ENCODE measurements around the gene PCGF1.

The PCGF1 gene

DNA sequence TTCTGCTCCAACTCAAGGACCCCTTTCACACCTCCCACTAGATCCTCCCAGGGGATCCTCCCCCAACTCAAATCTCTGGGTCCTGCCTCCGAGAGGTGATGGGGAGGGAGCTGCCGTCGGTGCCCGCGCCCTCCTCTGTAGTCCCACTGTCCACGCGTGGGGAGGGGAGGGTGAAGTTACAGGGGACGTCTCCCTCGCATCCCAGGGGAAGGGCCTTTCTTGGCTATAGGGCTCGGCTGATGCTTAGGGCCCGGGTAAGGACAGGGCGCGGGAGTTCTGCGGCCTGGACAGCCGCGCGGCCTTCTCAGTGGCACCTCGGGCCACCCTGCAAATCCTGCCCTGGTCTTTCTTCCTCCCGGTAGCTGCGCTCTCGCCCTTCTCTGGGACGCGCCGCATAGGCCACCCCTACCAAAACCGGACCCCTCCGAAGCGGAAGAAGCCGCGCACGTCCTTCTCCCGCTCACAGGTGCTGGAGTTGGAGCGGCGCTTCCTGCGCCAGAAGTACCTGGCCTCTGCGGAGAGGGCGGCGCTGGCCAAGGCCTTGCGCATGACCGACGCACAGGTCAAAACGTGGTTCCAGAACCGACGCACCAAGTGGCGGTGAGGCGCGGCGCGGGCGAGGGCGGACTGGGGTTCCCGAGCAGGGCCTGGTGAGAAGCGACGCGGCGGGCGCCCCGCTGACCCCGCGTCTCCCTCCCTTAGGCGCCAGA is 7.9 kb upstream of the PCGF1 start:
- no peak for DNase-seq (ENCODE audit: low read depth)

DNA sequence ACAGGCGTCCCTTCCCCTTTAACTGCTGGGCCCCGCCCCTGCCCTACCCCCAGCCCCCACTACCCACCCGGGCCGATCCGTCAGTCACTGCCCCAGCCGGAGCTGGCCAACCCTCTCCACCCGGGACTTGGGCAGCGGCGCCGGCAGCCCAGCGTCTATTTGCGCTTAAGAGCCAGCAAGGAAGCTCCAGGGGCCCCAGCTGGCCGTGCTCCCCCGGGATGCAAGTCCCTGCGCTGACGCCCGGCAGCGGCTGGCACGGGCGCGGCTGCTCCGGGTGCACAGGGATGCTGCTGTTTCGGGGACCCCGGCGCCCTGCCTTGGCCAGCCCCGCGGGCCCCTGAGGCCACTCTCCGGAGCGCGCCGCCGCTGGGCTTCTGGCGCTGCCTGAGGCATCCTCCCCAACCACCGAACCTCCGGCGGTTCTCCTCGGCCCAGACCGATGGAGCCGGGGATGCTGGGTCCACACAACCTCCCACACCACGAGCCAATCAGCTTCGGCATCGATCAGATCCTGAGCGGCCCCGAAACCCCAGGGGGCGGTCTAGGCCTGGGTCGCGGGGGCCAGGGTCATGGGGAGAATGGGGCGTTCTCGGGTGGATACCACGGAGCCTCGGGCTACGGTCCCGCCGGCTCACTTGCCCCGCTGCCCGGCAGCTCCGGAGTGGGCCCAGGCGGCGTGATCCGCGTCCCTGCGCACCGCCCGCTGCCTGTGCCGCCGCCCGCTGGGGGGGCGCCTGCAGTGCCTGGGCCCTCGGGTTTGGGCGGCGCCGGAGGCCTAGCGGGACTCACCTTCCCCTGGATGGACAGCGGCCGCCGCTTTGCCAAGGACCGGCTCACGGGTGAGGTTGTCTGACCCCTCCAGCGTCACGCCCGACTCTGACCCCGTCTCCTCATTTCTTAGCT is 7.1 kb upstream of the PCGF1 start, which contains the start of gene TLX2:
Gene TLX2 (plus strand): TSS at position 83 of the 903 bp plus-strand sequence. CDS start 357 bp downstream, at position 440.
- no peak for DNase-seq (ENCODE audit: low read depth)

- no peak for DNase-seq (ENCODE audit: low read depth)
Measured at GRCh38 chr2:74513605-74514367, 6.3 kb upstream of the PCGF1 start.

DNA sequence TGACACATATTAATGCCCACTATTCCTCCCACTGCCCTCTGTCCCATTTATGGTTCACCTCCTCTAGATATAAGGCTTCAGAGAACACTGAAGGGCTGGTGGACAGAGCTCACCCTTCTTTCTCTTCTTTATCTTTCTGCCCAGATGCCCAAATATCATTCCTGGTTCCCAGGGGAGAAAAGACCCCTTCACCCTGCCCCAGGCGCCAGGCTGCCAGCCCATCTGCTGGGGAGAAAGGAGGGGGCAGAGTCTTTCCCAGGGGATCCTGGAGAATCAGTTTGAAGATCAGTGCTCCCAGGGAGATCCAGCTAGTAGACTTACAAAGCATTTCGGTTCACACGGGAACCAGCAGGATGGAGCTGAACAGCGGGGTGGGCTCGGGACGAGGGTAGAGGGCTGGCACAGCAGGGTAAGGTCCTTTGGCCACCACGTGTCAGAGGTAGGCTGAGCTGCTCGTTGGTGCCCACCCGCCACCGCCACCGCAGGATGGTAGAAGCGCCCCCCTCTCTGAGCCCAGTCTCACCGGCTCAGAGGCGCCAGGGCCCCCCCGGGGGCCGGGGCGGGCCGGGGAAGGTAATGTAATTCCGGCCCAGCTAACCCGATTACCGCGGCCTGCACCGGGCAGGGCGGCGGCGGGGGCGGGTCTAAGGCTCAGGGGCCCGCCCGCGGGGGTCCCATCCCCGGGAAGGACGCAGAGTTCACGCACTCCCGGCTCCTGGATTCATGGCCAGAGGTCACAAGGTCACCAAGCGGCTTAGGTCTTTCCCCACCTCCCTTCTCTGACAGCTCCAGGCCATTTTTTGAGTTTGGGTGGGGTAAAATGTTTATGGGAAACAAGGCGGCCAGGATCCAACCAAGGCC is 5.5 kb upstream of the PCGF1 start:
- no peak for DNase-seq (ENCODE audit: low read depth)

DNA sequence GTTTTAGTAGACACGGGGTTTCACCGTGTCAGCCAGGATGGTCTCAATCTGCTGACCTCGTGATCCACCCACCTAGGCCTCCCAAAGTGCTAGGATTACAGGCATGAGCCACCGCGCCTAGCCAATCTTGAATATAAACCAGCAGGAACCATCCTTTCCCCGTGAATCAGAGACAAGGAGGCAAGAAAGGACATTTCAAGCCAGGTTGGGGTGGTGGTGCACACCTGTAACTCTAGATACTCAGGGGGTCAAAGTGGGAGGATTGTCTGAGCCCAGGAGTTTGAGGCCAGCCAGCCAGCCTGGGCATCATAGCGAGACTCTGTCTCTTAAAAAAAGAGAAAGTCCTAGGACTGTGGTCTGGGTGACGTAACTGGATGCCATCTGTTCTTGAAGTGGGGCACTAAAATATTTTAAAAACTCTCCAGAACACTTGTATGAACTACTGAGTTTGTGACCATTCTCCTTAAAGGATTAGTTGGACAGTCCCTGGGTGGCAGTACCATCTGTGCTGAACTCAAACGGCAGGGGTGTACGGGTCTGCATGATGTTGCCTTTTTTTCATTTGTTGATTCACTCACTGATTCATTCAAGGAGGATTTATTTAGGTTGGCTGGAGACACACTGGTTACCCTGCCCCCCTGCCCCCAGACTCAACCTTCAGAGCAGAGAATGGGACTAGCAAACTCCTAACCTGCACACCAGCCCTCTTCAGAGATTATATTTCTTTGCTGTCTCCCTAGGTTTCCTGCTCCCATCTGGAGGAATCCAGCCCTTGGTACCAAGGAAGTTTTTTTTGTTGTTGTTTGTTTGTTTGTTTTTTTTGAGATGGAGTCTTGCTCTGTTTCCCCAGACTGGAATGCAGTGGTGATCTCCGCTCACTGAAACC is 3.9 kb upstream of the PCGF1 start:
- peak; percentile 40 for DNase-seq (ENCODE audit: low read depth)

DNA sequence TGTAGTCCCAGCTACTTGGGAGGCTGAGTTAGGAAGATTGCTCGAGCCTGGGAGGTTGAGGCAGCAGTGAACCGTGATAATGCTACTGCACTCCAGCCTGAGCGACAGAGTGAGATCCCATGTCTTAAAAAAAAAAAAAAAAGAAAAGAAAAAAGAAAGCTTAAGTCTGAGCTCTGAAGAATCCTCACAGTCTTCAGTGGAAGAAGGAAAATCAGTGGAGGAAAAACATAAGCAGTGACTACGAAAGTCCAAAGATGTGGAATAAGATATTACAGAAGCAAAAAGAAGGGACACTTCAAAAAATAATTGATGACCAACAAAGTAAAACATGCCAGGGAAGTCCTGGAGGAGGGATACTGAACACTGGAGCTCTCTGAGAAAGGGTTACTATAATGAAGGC is 2.8 kb upstream of the PCGF1 start:
- DNase-seq (ENCODE audit: low read depth), result no peak

DNA sequence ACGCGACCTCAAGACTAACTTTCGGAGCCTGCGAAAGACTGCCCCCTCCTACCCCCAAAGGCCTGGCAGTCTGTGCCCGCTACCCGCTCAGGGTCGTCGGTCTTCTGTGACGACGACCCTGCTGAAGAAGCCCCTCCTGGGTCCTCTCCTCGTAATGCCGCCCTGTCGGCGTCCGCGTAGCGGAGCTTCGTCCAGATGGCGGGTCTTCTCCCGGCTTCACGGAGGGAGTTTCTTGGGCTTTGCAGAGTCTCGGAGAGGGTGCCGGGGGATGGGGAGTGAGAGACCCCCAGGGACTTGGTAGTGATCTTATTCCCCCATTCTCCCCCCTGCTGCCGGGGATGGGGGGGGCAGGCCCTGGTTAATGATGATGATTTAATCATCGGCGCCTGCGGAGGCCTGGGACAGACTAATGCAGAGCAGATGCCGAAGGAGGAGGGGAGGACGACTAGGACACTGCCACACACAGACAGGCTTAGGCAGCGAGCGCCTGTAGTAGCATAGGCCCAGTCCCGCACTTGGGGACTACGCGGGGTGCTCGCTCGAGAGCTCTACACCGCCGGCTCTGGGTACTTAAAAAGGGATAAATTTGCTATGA is 528 bp upstream of the PCGF1 start:
- DNase-seq (ENCODE audit: low read depth), result peak; percentile 64

DNA sequence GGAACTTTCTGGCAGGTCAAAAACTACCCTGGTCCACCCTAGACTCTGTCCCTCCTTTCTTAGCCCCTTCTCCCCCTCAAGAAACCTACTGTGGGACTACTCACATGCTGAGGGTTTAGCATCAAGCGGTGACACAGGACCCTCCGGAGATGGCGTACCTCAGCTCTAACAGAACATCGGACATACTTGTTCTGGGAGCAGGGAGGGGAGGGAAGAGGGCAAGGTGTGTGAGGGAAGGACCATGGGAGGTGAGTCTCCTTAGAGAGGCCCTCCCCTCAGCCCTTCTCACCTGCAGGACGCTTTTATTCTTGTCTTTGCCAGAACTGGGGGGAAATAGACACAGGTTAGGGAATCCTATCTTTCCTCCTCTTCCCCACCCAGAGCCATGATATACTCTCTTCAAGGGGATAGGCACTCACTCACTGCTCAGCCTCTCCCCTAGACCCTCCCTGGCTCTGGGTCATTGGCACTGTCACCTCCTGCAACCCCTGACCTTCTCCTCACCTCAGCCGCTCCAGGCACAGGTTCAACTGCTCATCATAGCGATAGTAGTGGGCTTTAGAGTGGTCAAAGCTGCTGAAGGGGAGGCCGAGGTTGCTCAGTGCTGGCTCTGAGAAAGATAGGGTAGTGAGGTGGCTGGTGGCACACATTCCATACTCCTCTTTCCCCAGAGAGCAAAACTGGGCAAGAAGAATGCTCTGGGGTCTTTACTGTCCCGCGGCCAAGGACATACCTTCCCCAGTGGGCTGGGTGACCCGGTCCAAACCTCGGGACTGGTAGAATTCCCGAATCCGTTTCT is 1.8 kb downstream of the PCGF1 start:
- no peak for DNase-seq (ENCODE audit: low read depth)

GRCh38 chr2:74504591-74504990 is 2.9 kb downstream of the PCGF1 start:
- DNase-seq (ENCODE audit: low read depth), result no peak

- DNase-seq (ENCODE audit: low read depth), result peak; percentile 52
Measured at GRCh38 chr2:74503506-74504475, 3.7 kb downstream of the PCGF1 start.

- peak; percentile 92 for DNase-seq (ENCODE audit: low read depth)
Measured at GRCh38 chr2:74502720-74503505, 4.6 kb downstream of the PCGF1 start.

DNA sequence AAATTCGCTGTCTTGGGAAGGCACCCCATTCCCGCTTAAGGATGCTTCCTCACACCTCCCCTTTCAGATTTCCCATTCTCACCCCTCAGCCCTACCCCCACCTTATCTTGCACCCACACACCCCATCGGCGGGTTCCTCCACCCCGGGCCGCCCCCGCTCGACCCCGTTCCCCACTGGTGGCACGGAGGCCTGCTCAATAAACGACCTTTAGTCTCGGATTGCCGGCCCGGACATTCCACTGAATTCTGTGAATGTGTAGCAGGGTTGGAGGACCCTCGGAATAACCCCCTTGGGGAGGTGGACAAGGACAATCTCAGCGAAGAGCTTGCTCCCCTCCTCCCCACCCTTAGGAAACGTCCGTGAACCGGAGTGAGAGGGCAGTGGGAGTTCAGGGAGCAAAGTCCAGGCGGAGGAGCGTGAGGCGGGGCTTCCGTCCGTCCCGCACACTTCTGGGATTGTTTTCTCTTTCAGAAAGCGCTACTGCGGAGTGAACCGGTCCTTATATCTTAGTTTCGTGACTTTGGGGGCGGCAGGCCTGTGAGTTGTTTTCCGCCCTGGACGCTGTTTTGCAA is 5.3 kb downstream of the PCGF1 start:
- DNase-seq (ENCODE audit: low read depth), result no peak

DNA sequence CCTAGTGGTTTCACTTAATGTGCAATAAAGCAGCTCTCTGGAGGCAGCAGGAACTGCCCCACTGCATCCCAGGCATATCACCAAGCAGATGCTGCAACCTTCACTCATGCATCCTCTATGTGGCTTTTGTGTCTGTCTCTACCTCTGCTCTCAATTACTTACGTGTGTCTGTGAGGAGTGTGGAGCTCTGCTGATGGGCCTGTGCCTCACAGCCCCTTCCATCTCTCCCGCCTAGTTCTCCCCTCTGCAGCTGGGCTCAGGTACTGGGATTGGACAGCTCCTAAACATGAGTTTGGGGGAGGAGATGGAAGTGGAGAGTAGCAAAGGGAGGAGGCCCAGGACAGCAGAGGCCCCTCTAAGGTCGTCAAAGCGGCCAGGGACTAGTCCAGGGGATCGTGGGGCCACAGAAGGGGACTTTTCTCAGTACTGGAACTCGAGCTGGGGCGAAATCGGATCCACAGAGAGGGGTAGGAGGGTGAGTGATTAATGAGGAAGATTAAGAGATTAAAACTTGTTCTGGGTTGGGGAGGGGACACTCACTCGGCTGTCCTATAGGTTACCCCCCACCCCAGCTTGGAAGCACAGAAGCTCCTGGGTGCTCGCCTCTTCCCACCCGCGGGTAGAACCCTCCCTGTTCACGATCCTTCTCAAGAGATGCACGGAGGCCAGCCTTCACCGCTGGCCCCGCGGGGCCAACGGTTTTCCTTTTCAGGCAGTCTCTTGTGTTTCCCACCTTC is 6.0 kb downstream of the PCGF1 start:
- DNase-seq (ENCODE audit: low read depth), result no peak

GRCh38 chr2:74500578-74500946 is 6.9 kb downstream of the PCGF1 start:
- DNase-seq (ENCODE audit: low read depth), result no peak

DNA sequence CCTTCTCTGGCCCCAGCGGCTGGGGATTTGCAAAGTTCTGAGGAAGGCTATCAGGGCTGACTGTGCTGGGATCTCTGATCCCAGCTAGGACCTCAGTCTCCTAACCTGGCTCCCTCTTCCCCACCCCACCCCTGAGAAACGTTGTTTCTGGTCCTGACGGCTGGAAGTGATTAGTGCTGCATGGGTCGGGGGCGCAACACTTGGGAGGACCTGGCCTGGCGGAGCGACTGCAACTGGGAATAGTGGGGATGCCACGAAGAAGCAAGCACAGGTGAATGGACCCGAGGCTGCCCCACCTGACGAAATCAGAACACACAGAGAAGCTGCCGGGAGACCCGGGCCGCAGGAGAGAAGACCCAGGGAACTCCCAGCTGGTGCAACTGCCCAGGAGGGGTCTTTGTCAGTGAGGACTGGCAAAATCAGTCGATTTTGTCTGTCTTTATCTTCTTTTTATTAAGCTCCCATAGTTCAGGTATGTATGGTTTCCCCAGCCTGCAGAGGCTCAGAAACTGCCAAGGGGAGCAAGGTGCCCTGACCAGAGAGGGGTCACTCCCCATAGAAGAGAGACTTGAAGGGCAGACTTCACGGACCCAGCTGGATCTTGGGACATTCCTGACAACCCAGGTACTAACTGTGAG is 7.4 kb downstream of the PCGF1 start:
- DNase-seq (ENCODE audit: low read depth), result no peak
